Measurements from ENCODE around the gene TAF4B. TPM values are rescaled to one million over a fixed set of nuclear protein-coding genes. Genes with fewer than 3 reads are reported as not detected.

Gene TAF4B
- total RNA-seq, 4 donors from 2014 or later, result 9.9 to 14.5 (median 11.3) TPM

DNA sequence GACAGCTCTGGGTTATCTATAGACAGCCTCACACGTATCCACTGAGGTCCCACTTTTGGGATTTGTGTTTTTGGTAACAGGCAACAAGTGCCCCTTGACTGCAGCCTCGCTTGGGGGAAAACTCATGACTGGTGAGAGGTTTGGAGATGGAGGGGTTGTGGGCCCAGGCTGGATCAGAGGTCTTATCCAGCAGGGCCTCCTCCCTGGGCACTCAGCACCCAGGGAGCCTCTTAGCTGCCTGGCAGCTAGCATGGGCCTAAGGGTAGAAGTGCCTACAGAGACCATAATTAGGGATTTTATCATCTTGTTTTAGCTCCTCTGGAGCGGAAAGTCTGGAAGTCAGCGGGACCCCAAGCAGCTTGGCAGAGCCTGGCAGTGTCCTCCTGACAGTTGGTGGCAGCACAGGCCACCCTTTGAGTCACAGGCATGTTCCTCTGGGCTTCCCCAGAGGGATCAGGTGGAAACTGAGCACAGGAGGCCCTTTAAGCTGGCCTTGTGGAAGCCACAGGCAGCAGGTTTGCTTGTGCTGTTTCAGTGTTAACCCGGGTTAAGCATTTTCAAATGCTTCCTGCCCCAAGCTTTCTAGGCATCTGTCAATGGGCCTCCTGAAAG, 179.1 kb downstream of the TAF4B start:
- TF ChIP-seq CTCF (IDR thresholded peaks at IDR 0.05; ENCODE audit: low read depth), result no peak

DNA sequence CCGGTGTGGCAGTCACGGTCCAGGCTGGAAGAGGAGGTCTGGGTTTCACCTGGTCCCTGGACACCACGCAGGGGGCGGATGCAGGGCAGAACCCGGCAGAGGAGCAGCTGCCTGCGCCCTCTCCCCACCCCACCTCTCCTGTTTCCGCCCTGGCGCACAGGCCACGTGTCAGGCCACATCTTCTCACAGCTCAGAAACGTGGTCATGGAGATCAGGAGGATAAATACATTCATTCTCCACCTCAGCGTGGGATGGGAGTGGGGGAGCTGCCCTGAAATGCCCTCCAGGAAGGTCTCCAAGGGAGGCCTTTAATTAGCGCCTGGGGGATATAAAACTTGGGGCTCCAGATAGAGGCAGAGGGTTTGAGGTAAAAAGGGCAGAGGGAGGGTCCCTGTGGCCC, 180.1 kb downstream of the TAF4B start:
- TF ChIP-seq CTCF (IDR thresholded peaks at IDR 0.05; ENCODE audit: low read depth), result no peak

GRCh38 chr18:26406854-26407517, 180.7 kb downstream of the TAF4B start:
- TF ChIP-seq CTCF (IDR thresholded peaks at IDR 0.05; ENCODE audit: low read depth), result no peak

- TF ChIP-seq CTCF (IDR thresholded peaks at IDR 0.05; ENCODE audit: low read depth), result no peak
Observed at GRCh38 chr18:26407736-26408601, 181.7 kb downstream of the TAF4B start.

DNA sequence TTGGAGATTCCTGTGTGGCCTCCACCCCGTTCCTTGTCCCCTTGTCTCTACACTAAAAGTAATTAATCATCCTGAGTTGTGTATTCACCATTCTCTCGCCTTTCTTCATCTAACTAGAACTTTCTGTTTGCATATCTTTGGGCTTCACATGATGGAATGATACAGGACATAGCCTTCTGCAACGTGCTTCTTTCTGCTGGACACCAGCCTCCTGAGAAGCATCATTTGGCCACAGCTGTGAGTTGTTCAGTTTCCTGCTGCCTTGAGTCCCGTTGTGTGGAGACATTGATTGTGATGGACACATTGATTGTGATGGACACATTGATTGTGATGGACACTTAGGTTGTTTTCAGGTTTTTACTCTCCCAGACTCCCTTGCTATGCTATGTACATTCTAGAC, 182.8 kb downstream of the TAF4B start:
- no peak for TF ChIP-seq CTCF (IDR thresholded peaks at IDR 0.05; ENCODE audit: low read depth)

DNA sequence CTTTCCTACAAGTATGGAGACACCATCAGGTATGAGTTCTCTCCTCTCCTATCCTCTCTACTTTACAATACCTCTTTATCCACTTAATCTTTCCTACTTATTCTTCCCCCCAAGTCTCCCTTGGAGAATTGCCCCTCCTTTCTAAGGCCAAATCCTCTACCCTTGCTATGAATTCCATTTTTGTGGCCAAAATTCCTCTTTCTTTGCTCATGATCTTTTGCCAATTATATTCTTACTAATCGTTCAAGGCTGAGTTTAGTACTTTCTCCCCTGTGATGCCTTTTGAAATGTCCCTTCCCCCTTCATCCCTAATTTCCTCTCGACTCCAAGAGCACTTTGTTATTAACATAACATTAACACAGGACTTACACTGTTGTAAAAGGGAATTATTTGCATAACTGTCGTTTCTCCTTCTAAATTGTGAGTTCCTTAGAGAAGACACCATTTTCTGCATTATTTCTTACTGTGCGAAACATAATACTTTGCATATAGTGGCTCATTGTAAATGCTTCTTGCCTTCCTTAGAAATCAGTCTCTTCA, 188.7 kb downstream of the TAF4B start:
- TF ChIP-seq CTCF (IDR thresholded peaks at IDR 0.05; ENCODE audit: low read depth), result no peak

DNA sequence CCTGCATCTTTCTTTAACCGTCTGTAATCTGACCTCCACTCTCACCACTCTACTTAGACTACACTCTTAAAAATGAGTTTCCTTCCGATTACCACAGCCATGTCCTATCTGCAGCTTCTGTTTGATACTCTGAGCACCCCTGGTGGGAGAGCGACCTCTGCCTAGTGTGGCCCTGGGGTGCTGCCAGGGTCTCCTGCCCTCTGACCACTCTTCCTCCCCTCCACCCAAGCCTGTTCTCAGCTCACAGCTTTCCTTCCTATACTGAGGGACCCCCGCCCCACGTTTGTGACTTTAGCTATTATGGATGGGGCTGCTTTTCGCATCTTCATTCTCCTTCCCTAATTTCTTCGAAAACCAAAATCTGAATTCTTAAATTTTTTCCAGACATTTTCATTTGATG, 189.4 kb downstream of the TAF4B start:
- no peak for TF ChIP-seq CTCF (IDR thresholded peaks at IDR 0.05; ENCODE audit: low read depth)
